IMR-90 (cell line): Measurements from ENCODE around the gene STRA8. TPM values are rescaled to one million over a fixed set of nuclear protein-coding genes. Genes with fewer than 3 reads are reported as not detected.

Experiments used
- ATAC-seq: fragments of 200-7000 bp; cut with Tn5 transposase; 2 replicates; pipeline ENCODE4 v1.9.1; 2020; ENCODE audit warnings: low read depth, mild to moderate bottlenecking, moderate library complexity
- BruUV-seq: library from RNA; stranded (reverse); fragments of 400-500 nt; replicated peaks from 2 replicates; lab custom pipeline; 2021; lab: Mats Ljungman, UMichigan
- CTCF ChIA-PET: fragments of 300-600 bp; formaldehyde crosslinking; extraction: SDS; loops from one replicate; lab custom pipeline; 2021; ENCODE audit warnings: antibody characterized with exemption; lab: Yijun Ruan, JAX
- POLR2A ChIA-PET: fragments of 300-600 bp; sonication (Branson Sonifier 250); formaldehyde crosslinking; loops from one replicate; lab custom pipeline; 2022; ENCODE audit warnings: antibody characterized with exemption; ENCODE audit not compliant: unreplicated experiment; lab: Charles Lee
- DNase-seq: peaks from one replicate; pipeline ENCODE4 v3.0.0; 2013
- H2AFZ ChIP-seq: replicated peaks from 2 replicates; pipeline ENCODE3; 2013; ENCODE audit warnings: low read length, mild to moderate bottlenecking; ENCODE audit not compliant: poor library complexity
- H2AK5ac ChIP-seq: 2 replicates; pipeline ENCODE4 v1.6.1; 2013; ENCODE audit warnings: low read depth, low read length, inconsistent platforms
- H2AK9ac ChIP-seq: replicated peaks from 2 replicates; pipeline ENCODE3; 2013; ENCODE audit warnings: mild to moderate bottlenecking, low read depth, low read length, moderate library complexity; ENCODE audit not compliant: poor library complexity
- H2BK120ac ChIP-seq: 2 replicates; pipeline ENCODE4 v1.6.1; 2013; ENCODE audit warnings: low read depth, low read length, inconsistent platforms
- H2BK15ac ChIP-seq: 3 replicates; pipeline ENCODE4 v1.6.1; 2013; ENCODE audit warnings: low read depth, low read length, inconsistent platforms
- H2BK20ac ChIP-seq: 2 replicates; pipeline ENCODE4 v1.6.1; 2013; ENCODE audit warnings: low read depth, mild to moderate bottlenecking, inconsistent platforms, low read length, moderate library complexity
- H2BK5ac ChIP-seq: 2 replicates; pipeline ENCODE4 v1.6.1; 2013; ENCODE audit warnings: mild to moderate bottlenecking, low read depth, low read length, inconsistent platforms; ENCODE audit not compliant: poor library complexity, severe bottlenecking
- H3K14ac ChIP-seq: replicated peaks from 2 replicates; pipeline ENCODE4 v1.6.1; 2013; ENCODE audit warnings: low read depth, low read length, inconsistent platforms
- H3K18ac ChIP-seq: 2 replicates; pipeline ENCODE4 v1.6.1; 2013; ENCODE audit warnings: low read depth, low read length, control low read depth
- H3K23ac ChIP-seq: 2 replicates; pipeline ENCODE4 v1.6.1; 2013; ENCODE audit warnings: low read depth, low read length, inconsistent platforms
- H3K27ac ChIP-seq: 2 replicates; pipeline ENCODE4 v1.5.1; 2013; ENCODE audit warnings: mild to moderate bottlenecking, control low read depth, low read length; ENCODE audit not compliant: insufficient read depth
- H3K27me3 ChIP-seq: 2 replicates; pipeline ENCODE4 v1.6.1; 2013; ENCODE audit warnings: low read length; ENCODE audit not compliant: control insufficient read depth, insufficient read depth
- H3K36me3 ChIP-seq: 2 replicates; pipeline ENCODE4 v1.6.1; 2013; ENCODE audit warnings: low read length, mixed read lengths; ENCODE audit not compliant: control insufficient read depth, insufficient read depth
- H3K4ac ChIP-seq: 2 replicates; pipeline ENCODE4 v1.6.1; 2013; ENCODE audit warnings: low read depth, low read length, inconsistent platforms
- H3K4me1 ChIP-seq: 2 replicates; pipeline ENCODE4 v1.6.1; 2013; ENCODE audit warnings: low read length, mixed read lengths; ENCODE audit not compliant: control insufficient read depth, insufficient read depth
- H3K4me2 ChIP-seq: 2 replicates; pipeline ENCODE4 v1.6.1; 2013; ENCODE audit warnings: low read depth, mild to moderate bottlenecking, control low read depth, low read length, moderate library complexity
- H3K4me3 ChIP-seq: 2 replicates; pipeline ENCODE4 v1.5.1; 2013; ENCODE audit warnings: low read depth, mild to moderate bottlenecking, control low read depth, low read length, moderate library complexity; ENCODE audit not compliant: insufficient read depth
- H3K56ac ChIP-seq: 2 replicates; pipeline ENCODE4 v1.6.1; 2013; ENCODE audit warnings: low read length, inconsistent platforms; ENCODE audit not compliant: insufficient read depth; ENCODE audit errors: extremely low read depth
- H3K79me1 ChIP-seq, 2 experiments: 2 replicates each; pipeline ENCODE4 v1.6.1; 2013; ENCODE audit warnings: low read length in 2 of 2, inconsistent platforms in 1 of 2, low read depth in 1 of 2
- H3K9ac ChIP-seq: 2 replicates; pipeline ENCODE4 v1.6.1; 2013; ENCODE audit warnings: low read depth, low read length, control low read depth
- H3K9me1 ChIP-seq: 2 replicates; pipeline ENCODE4 v1.6.1; 2013; ENCODE audit warnings: low read length, inconsistent platforms; ENCODE audit not compliant: insufficient read depth
- H3K9me3 ChIP-seq: 2 replicates; pipeline ENCODE4 v1.6.1; 2013; ENCODE audit warnings: low read length; ENCODE audit not compliant: control insufficient read depth, insufficient read depth
- H4K20me1 ChIP-seq: 2 replicates; pipeline ENCODE4 v1.6.1; 2013; ENCODE audit warnings: low read length, inconsistent platforms; ENCODE audit not compliant: insufficient read depth
- H4K5ac ChIP-seq: 2 replicates; pipeline ENCODE4 v1.6.1; 2013; ENCODE audit warnings: mild to moderate bottlenecking, low read depth, low read length, control low read depth
- H4K8ac ChIP-seq, 2 experiments: 2 replicates each; pipeline ENCODE4 v1.6.1; 2013; ENCODE audit warnings: low read depth in 2 of 2, low read length in 2 of 2, control low read depth in 1 of 2, inconsistent platforms in 1 of 2
- H4K91ac ChIP-seq: 2 replicates; pipeline ENCODE4 v1.6.1; 2013; ENCODE audit warnings: low read depth, low read length, inconsistent platforms; ENCODE audit not compliant: insufficient read depth
- CEBPB ChIP-seq: IDR thresholded peaks from 2 replicates; pipeline ENCODE4 v1.6.1; 2012; ENCODE audit warnings: low read depth, low read length, improper control_type of control experiment
- CTCF ChIP-seq: conservative IDR thresholded peaks from 2 replicates; pipeline ENCODE4 v1.5.1; 2012; ENCODE audit warnings: mild to moderate bottlenecking, low read depth, low read length, improper control_type of control experiment
- FOS ChIP-seq: fragments of 150-350 bp; IDR thresholded peaks from 2 replicates; pipeline ENCODE4 v1.6.1; 2016; ENCODE audit warnings: low read depth, low read length
- MAFK ChIP-seq: IDR thresholded peaks from 2 replicates; pipeline ENCODE4 v1.6.1; 2012; ENCODE audit warnings: low read depth, low read length, improper control_type of control experiment
- MAZ ChIP-seq: IDR thresholded peaks from 2 replicates; pipeline ENCODE4 v1.6.1; 2012; ENCODE audit warnings: low read depth, mild to moderate bottlenecking, low read length, improper control_type of control experiment, moderate library complexity, borderline replicate concordance
- MXI1 ChIP-seq: IDR thresholded peaks from 2 replicates; pipeline ENCODE4 v1.6.1; 2012; ENCODE audit warnings: low read depth, mild to moderate bottlenecking, low read length, moderate library complexity, borderline replicate concordance
- NFE2L2 ChIP-seq: fragments of 150-350 bp; IDR thresholded peaks from 2 replicates; pipeline ENCODE4 v1.6.1; 2016; ENCODE audit warnings: low read depth, mild to moderate bottlenecking, low read length
- RAD21 ChIP-seq: IDR thresholded peaks from 2 replicates; pipeline ENCODE4 v1.6.1; 2012; ENCODE audit warnings: low read length, improper control_type of control experiment
- RCOR1 ChIP-seq: IDR thresholded peaks from 2 replicates; pipeline ENCODE4 v1.6.1; 2012; ENCODE audit warnings: mild to moderate bottlenecking, low read length, improper control_type of control experiment; ENCODE audit not compliant: insufficient replicate concordance
- WGBS, 2 experiments: methylation state at CpG; one replicate each; pipeline versions ENCODE4 v1.1.5 to v1.1.7; 2013; ENCODE audit warnings: missing lambda C conversion rate in 2 of 2; ENCODE audit not compliant: insufficient read length in 1 of 2; ENCODE audit errors: extremely low coverage in 2 of 2; 5-methylcytosine and 5-hydroxymethylcytosine counted together
- dilution Hi-C: fragments of 300-500 bp; cut with HindIII; formaldehyde crosslinking; loops from one replicate; pipeline ENCODE4 v1.14.3; 2018; ENCODE audit warnings: low sequenced_read_pairs; ENCODE audit not compliant: unreplicated experiment
- in situ Hi-C: fragments of 300-500 bp; cut with MboI; formaldehyde crosslinking; loops from 3 replicates; pipeline ENCODE4 v1.14.3; 2019; ENCODE audit warnings: low sequenced_read_pairs, inconsistent platforms, mixed read lengths
- intact Hi-C: fragments of 100-400 bp; cut with micrococcal nuclease; formaldehyde crosslinking; loops from 2 replicates; pipeline ENCODE4 v1.10.0; 2022
- polyA plus RNA-seq, 3 experiments: library from polyadenylated mRNA; depleted of rRNA; stranded (reverse); fragments of >200 nt; gene quantifications; 2 replicates each; pipeline ENCODE4 v1.2.3, GENCODE V29; 2012; ENCODE audit warnings: low replicate concordance in 1 of 3
- total RNA-seq: library from RNA; depleted of rRNA; stranded (reverse); fragments of >200 nt; gene quantifications from 2 replicates; pipeline ENCODE4 v1.2.3, GENCODE V29; 2012

The STRA8 gene
- total and polyA plus RNA-seq, 2 of the 4 experiments (the other 2 are of a cell fraction), result not detected

GRCh38 chr7:135239263-135239662 is 5.6 kb downstream of the STRA8 start:
- no TSS peak for BruUV-seq
- Histone ChIP-seq H4K8ac (no peak overlapping the region), H3K27ac (no peak overlapping the region), H3K9ac (no peak overlapping the region), H3K9me3 (no peaks in the 10 kb centered on the region), H3K4ac (no peak overlapping the region), H2BK20ac (no peak overlapping the region), H3K4me2 (no peak overlapping the region), H3K4me1 (no peaks in the 10 kb centered on the region), H4K5ac (no peak overlapping the region), H3K79me1 (no peaks in the 10 kb centered on the region), H4K91ac (no peak overlapping the region), H2AK5ac (no peak overlapping the region), H2AK9ac (no peak overlapping the region), H2BK15ac (no peak overlapping the region), H3K23ac (no peak overlapping the region), H3K56ac (no peak overlapping the region), H3K14ac (no peak overlapping the region), H2AFZ (no peak overlapping the region), H4K20me1 (no peaks in the 10 kb centered on the region), H3K9me1 (no peaks in the 10 kb centered on the region), H2BK5ac (no peak overlapping the region), H3K4me3 (no peak overlapping the region), H3K18ac (no peak overlapping the region), H3K27me3 (peaks cover 32% of the 10 kb centered on the region), H2BK120ac (no peak overlapping the region), H3K36me3 (no peaks in the 10 kb centered on the region)
- DNase-seq, result no peak
- in situ Hi-C loops (no loop called here), dilution Hi-C loops (no loop called here), intact Hi-C loops (no loop called here)
- ChIA-PET POLR2A (no interaction called here), CTCF (interaction anchor here (1.0 kb wide), 1 partner anchor 15 kb away, joined by 3 read pairs; no protein-coding TSS in a partner anchor)
- TF ChIP-seq RCOR1 (no peak), CTCF (no peak), MAZ (no peak), FOS (no peak), MXI1 (no peak), MAFK (no peak), CEBPB (no peak), NFE2L2 (no peak), RAD21 (no peak)
- no CpG with 5 or more reads among the region's 7 CpGs for WGBS, 2 experiments
- ATAC-seq, result no peak
